ENCODE results near the gene DHRS13.

GRCh38 chr17:28853295-28853694 is 49.6 kb downstream of the DHRS13 start:
- no peak for TF ChIP-seq POLR2A (IDR thresholded peaks at IDR 0.05)
- TF ChIP-seq CTCF (IDR thresholded peaks at IDR 0.05): no peak
